ENCODE measurements around the gene PGS1. TPM values are rescaled to one million over a fixed set of nuclear protein-coding genes. Genes with fewer than 3 reads are reported as not detected.

PGS1 gene
- total and polyA plus RNA-seq, 2 of the 8 experiments (the other 6 are each of a cell fraction or from before 2014, with no cell fraction given): 46.7 to 60.0 TPM

GRCh38 chr17:78469443-78469842 lies 91.0 kb downstream of the PGS1 start:
- CTCF ChIA-PET (ENCODE audit: partially characterized antibody): no interaction called here
- peaks cover 2% of the 10 kb centered on the region; the same call in 1 of the 2 replicates for H3K23me2 ChIP-seq (ENCODE audit: low read depth, low read length)

More at GRCh38 chr17:78469443-78469842, 91.0 kb downstream of the PGS1 start:
- Histone ChIP-seq H3K56ac (replicated peaks; ENCODE audit: insufficient read length, low read depth, low read length) (no peak overlapping the region), H3K4me3 (ENCODE audit: extremely low read depth in 1 of 4, insufficient read depth in 2 of 4, low read depth in 3 of 4, low read length in 4 of 4) (no peak overlapping the region), H3K27me3 (replicated peaks in 1 of 4; ENCODE audit: control insufficient read depth in 3 of 4, extremely low read depth in 1 of 4, insufficient read depth in 3 of 4, low read length in 3 of 4) (no peaks in the 10 kb centered on the region), H2BK120ac (replicated peaks; ENCODE audit: low read depth, low read length) (no peak overlapping the region), H3K27ac (ENCODE audit: low read depth, low read length) (no peak overlapping the region), H3K79me2 (ENCODE audit: control insufficient read depth in 1 of 2, insufficient read depth in 2 of 2, low read length in 2 of 2) (no peaks in the 10 kb centered on the region), H3K23ac (ENCODE audit: insufficient read length) (no peak overlapping the region), H2BK5ac (ENCODE audit: low read depth, low read length) (no peak overlapping the region), H4K20me1 (replicated peaks in 1 of 2; ENCODE audit: control insufficient read depth in 1 of 2, insufficient read depth in 2 of 2, low read length in 2 of 2) (no peaks in the 10 kb centered on the region), H4K8ac (ENCODE audit: extremely low read depth, insufficient read depth, low read length) (no peak overlapping the region), H3K4me1 (replicated peaks in 1 of 4; ENCODE audit: control insufficient read depth in 3 of 4, insufficient read depth in 4 of 4, low read length in 3 of 4) (no peaks in the 10 kb centered on the region), H4K91ac (replicated peaks; ENCODE audit: insufficient read length, low read length) (no peak overlapping the region), H3K9ac (replicated peaks in 1 of 4; ENCODE audit: extremely low read depth in 1 of 4, low read depth in 3 of 4, low read length in 3 of 4) (no peak overlapping the region), H3K9me3 (ENCODE audit: insufficient read depth in 2 of 2, low read depth in 1 of 2, low read length in 1 of 2) (peaks cover 3 to 5% of the 10 kb centered on the region in 2 experiments; a peak in 1 of 4 replicates), H3K79me1 (ENCODE audit: low read depth, low read length) (no peaks in the 10 kb centered on the region), H3K36me3 (ENCODE audit: control insufficient read depth in 2 of 4, insufficient read depth in 4 of 4, low read length in 3 of 4) (no peaks in the 10 kb centered on the region), H3K14ac (ENCODE audit: insufficient read length) (no peak overlapping the region), H3K18ac (ENCODE audit: extremely low read depth, low read length) (no peak overlapping the region), H3K4me2 (ENCODE audit: insufficient read depth in 1 of 2, low read depth in 2 of 2, low read length in 2 of 2) (no peak overlapping the region), H4K5ac (ENCODE audit: insufficient read length, low read depth, low read length) (no peak overlapping the region), H3K4ac (replicated peaks; ENCODE audit: insufficient read length, low read depth, low read length) (no peak overlapping the region), H2BK12ac (ENCODE audit: low read depth, low read length) (no peak overlapping the region), H2AFZ (ENCODE audit: low read length) (no peak overlapping the region), H2BK15ac (ENCODE audit: low read length) (no peak overlapping the region), H2BK20ac (ENCODE audit: low read length) (no peak overlapping the region), H2AK5ac (ENCODE audit: low read depth, low read length) (no peak overlapping the region)
- FAIRE-seq (no peak), DNase-seq (ENCODE audit: low read depth in 1 of 2, low spot score in 2 of 2) (no peak)
- POLR2A ChIA-PET (ENCODE audit: partially characterized antibody): no interaction called here
- no peak for TF ChIP-seq KDM4A (IDR thresholded peaks at IDR 0.05; ENCODE audit: low read depth, low read length, severe bottlenecking)
- 87% methylated on average over 7 of the region's 7 CpGs; no CpG with 5 or more reads in 1 of the 2 experiments for WGBS, 2 experiments (ENCODE audit: extremely low coverage in 1 of 2, insufficient coverage in 1 of 2, insufficient read length in 1 of 2, insufficient replicate concordance in 2 of 2, low coverage in 1 of 2, low lambda C conversion rate in 2 of 2, missing lambda C conversion rate in 1 of 2)
